NCI-H526 treated with DMSO at 0.1 percent for 48 hours (cell line): ENCODE data around the gene GRAMD1A.
"Not testable (repeated sequence)": the region's sequence is repeated elsewhere in the genome, so short reads cannot be mapped to it uniquely, and the experiment has no call there.

ENCODE experiments used
- DNase-seq: peaks from one replicate; lab custom pipeline; 2025; lab: John Stamatoyannopoulos, UW

The GRAMD1A gene

GRCh38 chr19:34999498-35000337, at the start of gene GRAMD1A:
TSS of gene GRAMD1A (plus strand) at chr19:35000323. CDS start at chr19:35000479, 156 bp downstream.
- DNase-seq: peak; percentile 82

- DNase-seq: no peak
Observed at GRCh38 chr19:34953092-34953491, 47.0 kb upstream of the GRAMD1A start.

- DNase-seq: no peak
Observed at GRCh38 chr19:34957830-34958751, 42.0 kb upstream of the GRAMD1A start.

GRCh38 chr19:34959021-34959420, 41.1 kb upstream of the GRAMD1A start:
- DNase-seq: no peak

GRCh38 chr19:34960103-34960805, 39.9 kb upstream of the GRAMD1A start:
- DNase-seq: no peak

- DNase-seq: no peak
Observed at GRCh38 chr19:34960940-34961679, 39.0 kb upstream of the GRAMD1A start.

DNA sequence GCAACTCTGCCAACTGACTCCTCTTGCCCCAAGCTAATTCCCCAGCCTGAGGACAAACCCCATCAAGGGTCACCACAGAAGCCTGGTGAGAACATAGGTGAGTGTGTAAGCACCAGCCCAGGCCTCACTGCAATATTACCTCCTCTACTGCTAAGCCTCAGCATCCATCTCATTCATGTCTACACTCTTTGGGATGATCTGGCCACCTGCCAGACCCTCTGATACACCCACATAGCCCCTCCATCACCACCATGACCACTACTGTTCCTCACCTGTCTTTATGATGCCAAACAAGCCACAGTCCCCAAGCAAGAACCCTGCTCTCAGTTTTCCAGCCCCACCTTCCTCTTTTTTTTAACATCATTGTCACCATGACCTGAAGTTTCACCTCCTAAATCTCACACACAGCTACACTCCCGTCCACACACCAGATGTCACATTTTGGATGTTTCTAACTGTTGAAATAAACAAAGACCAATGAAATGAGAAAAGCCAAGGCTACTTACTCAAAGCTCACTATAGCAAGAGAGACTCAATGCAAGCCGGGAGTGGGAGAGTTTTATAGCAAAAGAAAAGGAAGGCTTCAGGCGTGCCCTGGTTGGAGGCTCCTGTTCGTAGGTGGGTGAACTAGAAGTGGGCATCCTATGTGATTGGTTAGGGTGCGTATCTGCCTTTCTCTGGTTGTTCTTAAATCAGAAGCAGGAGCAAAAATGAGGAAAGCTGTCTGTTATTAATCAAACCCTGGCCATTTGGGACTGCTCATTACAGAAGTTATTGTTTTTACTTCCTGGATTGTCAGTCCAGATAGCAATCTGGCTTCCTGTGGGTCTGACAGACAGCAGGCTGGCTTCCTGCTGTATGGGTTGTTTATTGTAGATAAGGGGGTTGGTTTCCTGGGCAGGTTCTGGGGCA, 38.1 kb upstream of the GRAMD1A start:
- no peak for DNase-seq

DNA sequence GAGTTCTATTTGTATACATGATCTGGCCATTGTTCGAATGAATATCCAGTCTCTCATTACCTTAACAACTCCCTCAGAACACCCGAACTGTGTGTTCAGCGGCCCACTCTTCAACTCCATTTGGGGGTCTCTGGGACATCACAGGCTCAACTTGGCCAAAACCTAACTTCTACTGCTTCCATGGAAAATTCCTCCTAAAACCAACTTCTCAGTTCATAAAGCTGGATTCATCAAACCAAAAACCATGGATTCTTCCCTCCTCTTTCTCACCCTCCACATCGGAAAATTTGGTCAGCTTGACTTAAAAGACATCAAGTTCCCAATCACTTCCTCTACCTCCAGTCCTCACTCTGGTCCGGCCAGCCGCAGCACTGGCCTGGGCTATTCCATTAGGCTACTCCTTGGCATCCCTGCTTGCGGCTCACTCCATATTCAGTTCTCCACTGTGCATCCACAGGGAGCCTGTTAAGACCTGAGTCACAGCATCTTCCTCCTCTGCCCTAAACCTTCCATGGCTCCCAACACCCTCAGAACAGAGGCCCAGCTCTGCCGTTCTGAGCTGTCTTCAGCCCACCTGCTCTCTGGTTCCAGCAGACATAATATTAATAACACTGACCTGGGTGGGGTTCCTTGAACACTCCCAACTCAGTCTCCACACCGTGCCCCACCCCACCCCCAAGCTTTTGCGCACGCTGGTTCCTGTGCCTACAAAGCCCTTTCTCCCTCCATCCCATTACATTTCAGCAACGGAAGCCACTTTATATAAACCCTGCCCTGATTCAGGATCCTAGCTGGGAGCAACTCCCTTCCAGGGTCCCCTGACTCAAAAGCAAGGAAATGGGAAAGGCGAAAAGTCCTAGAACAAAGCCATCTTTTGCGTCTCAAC, 37.2 kb upstream of the GRAMD1A start:
- DNase-seq: peak; percentile 16

GRCh38 chr19:34963573-34964406, 36.3 kb upstream of the GRAMD1A start, which contains the start of gene ZNF792:
TSS of gene ZNF792 (minus strand) at chr19:34964229. CDS start at chr19:34963662, 567 bp downstream.
- DNase-seq: peak; percentile 64

- no peak for DNase-seq
Observed at GRCh38 chr19:34964598-34964997, 35.5 kb upstream of the GRAMD1A start.

DNA sequence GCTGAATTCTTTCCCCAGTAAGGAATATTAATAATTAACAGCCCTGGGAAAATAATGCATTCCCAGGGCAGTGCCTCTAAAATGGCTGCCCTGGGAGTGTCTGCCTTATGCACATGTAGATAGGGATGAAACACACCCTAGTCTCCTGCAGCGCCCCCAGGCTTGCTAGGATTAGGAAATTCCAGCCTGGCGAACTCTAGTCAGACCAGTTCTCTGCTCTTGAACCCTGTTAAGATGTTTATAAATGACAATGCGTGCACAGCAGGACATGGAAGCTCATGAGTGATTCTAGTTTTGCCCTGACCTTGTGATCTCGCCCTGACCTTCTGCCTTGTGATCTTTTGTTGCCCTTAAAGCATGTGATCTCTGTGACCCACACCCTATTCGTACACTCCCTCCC, 34.6 kb upstream of the GRAMD1A start:
- DNase-seq: not testable (repeated sequence)

DNA sequence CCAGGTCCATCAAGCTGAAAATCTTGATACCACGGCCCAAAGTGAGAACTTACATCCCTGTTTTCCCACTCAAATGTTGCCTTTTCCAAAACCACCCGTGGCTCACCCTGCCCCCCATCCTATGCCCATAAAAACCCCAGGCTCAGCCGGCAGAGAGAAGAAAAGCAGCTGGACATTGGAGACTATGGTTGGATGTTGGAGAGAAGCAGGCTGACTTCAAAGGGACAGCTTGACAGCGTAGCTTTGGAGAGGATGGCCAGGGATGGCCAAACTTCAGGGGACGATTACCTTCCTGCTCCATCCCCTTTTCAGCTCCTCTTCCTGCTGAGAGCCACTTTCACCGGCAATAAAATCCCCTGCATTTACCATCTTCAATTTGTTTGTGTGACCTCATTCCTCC, 32.6 kb upstream of the GRAMD1A start:
- DNase-seq: no peak

DNA sequence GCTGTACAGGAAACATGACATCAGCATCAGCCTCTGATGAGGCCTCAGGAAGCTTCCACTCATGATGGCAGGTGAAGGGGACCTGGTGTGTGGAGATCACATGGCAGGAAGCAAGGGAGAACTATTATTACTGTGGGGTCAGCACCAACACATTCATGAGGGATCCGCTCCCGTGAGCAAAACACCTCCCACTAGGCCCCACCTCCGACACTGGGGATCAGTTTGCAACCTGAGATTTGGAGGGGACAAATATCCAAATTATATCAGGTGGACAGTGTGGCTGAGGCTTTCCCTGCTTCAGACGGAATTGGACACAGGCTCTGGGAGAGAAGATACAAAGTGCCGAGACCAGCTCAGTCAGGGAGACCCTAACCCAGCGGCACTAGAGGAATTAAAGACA, 30.4 kb upstream of the GRAMD1A start:
- no peak for DNase-seq

- not testable (repeated sequence) for DNase-seq
Observed at GRCh38 chr19:34970185-34970780, 29.8 kb upstream of the GRAMD1A start.

- no peak for DNase-seq
Observed at GRCh38 chr19:34972163-34972705, 27.9 kb upstream of the GRAMD1A start.

DNA sequence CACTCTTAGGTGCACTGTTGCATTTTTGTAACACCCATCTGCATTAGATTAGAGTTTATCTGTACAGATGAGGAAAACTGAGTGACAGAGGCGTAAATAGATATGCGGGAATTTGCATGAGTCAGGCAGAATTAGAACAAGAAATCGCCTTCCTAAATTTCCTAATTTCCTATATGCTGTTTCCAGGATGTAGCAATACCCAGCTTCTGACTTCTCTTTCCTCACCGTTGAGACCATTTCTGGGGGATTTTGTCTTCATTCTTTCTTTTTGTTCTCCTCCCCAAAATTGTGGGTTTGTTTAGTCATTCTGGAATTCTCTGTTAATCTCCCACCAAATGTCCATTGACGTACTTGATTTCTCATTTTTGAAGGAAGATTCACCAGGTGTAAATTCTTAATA, 25.5 kb upstream of the GRAMD1A start:
- DNase-seq: no peak

GRCh38 chr19:34975056-34975455, 25.1 kb upstream of the GRAMD1A start:
- DNase-seq: no peak

DNA sequence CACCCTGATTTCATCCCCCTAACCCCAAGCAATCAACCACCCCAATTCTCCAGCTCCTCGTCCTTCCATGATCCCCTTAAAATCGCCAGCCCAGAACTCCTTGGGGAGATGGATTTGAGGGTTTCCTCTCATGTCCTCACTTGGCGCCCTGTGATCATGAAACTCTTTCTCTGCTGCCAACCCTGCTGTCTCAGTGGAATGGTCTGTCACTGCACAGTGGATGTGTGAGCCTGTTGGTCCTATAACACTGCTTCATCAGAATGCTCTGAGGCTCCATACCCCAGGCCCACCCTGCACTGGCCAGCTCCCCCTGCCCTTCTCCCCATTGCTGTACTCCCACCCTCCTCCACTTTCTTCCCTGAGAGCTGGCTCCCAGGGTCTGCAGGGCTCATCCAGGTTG, 23.5 kb upstream of the GRAMD1A start:
- no peak for DNase-seq
